GM12878 (cell line): ENCODE measurements around the gene AXIN1. TPM values are rescaled to one million over a fixed set of nuclear protein-coding genes. Genes with fewer than 3 reads are reported as not detected.
"Not testable (repeated sequence)": the region's sequence is repeated elsewhere in the genome, so short reads cannot be mapped to it uniquely, and the experiment has no call there.

Experiments used
- ATAC-seq: fragments of 200-7000 bp; cut with Tn5 transposase; 3 replicates; pipeline ENCODE4 v1.9.1; 2020; ENCODE audit warnings: mild to moderate bottlenecking, moderate library complexity
- BruUV-seq: library from RNA; stranded (reverse); fragments of 400-500 nt; replicated peaks from 2 replicates; lab custom pipeline; 2021; lab: Mats Ljungman, UMichigan
- CTCF ChIA-PET: fragments of 300-600 bp; sonication (Branson Sonifier 250); formaldehyde crosslinking; extraction: SDS; loops from one replicate; lab custom pipeline; 2021; ENCODE audit warnings: inconsistent platforms; lab: Yijun Ruan, JAX
- POLR2A ChIA-PET: fragments of 350-600 bp; formaldehyde crosslinking; extraction: SDS; loops from one replicate; lab custom pipeline; 2021; ENCODE audit warnings: inconsistent platforms; lab: Charles Lee
- RAD21 ChIA-PET: fragments of 300-600 bp; sonication (Branson Sonifier 250); formaldehyde crosslinking; loops from one replicate; lab custom pipeline; 2023; ENCODE audit warnings: antibody characterized with exemption; ENCODE audit not compliant: unreplicated experiment; lab: Charles Lee
- SMC1A ChIA-PET: fragments of 300-600 bp; sonication (Branson Sonifier 250); formaldehyde crosslinking; loops from one replicate; lab custom pipeline; 2023; ENCODE audit not compliant: unreplicated experiment, uncharacterized antibody; lab: Charles Lee
- DNase-seq: peaks from one replicate; pipeline ENCODE4 v3.0.0-alpha.2; 2011; ENCODE audit warnings: low read depth, low spot score
- FAIRE-seq: peaks from 3 replicates; lab custom pipeline; 2011; peaks lifted over from hg19 to GRCh38; lab: Jason Lieb, UNC
- H2AFZ ChIP-seq: 2 replicates; pipeline ENCODE4 v1.6.0; 2011; ENCODE audit warnings: low read depth, low read length, control low read depth; ENCODE audit not compliant: control insufficient read depth
- H3K27ac ChIP-seq: 2 replicates; pipeline ENCODE4 v1.5.1; 2011; ENCODE audit warnings: control low read depth; ENCODE audit not compliant: control insufficient read depth, insufficient read depth
- H3K27me3 ChIP-seq, 2 experiments: replicated peaks in 1 of 2; 2 replicates each; pipeline versions ENCODE4 v1.6.0 to v1.6.1; 2011; ENCODE audit warnings: low read length in 1 of 2; ENCODE audit not compliant: control insufficient read depth in 2 of 2, insufficient read depth in 2 of 2
- H3K36me3 ChIP-seq, 2 experiments: 2 replicates each; pipeline ENCODE4 v1.5.1; 2011; ENCODE audit warnings: low read length in 1 of 2; ENCODE audit not compliant: control insufficient read depth in 2 of 2, insufficient read depth in 2 of 2
- H3K4me1 ChIP-seq: 2 replicates; pipeline ENCODE4 v1.6.1; 2011; ENCODE audit warnings: mild to moderate bottlenecking, low read length, moderate library complexity, mixed read lengths; ENCODE audit not compliant: control insufficient read depth, insufficient read depth
- H3K4me2 ChIP-seq: 2 replicates; pipeline ENCODE4 v1.6.0; 2011; ENCODE audit warnings: control low read depth; ENCODE audit not compliant: control insufficient read depth, insufficient read depth
- H3K4me3 ChIP-seq: fragments of 200-600 bp; sonication (generic); 2 replicates; pipeline ENCODE4 v1.5.1; 2016
- H3K79me2 ChIP-seq: 2 replicates; pipeline ENCODE4 v1.6.0; 2011; ENCODE audit warnings: low read length; ENCODE audit not compliant: control insufficient read depth, insufficient read depth
- H3K9ac ChIP-seq: 2 replicates; pipeline ENCODE4 v1.8.0; 2011; ENCODE audit warnings: low read length, control low read depth, mixed read lengths; ENCODE audit not compliant: control insufficient read depth, insufficient read depth
- H3K9me3 ChIP-seq: replicated peaks from 3 replicates; pipeline ENCODE4 v1.5.1; 2011; ENCODE audit warnings: mild to moderate bottlenecking, low read length; ENCODE audit not compliant: control insufficient read depth, insufficient read depth
- H4K20me1 ChIP-seq: 2 replicates; pipeline ENCODE4 v1.6.0; 2011; ENCODE audit not compliant: control insufficient read depth, insufficient read depth
- CREB1 ChIP-seq: IDR thresholded peaks from 2 replicates; pipeline ENCODE4 v1.6.1; 2012; ENCODE audit warnings: low read depth, mild to moderate bottlenecking, inconsistent platforms
- EP300 ChIP-seq, 2 experiments: fragments of 150-350 bp in 1 of 2; IDR thresholded peaks; 2 replicates each; pipeline ENCODE4 v1.6.1; 2011 to 2012; ENCODE audit warnings: low read depth in 2 of 2, low read length in 2 of 2, borderline replicate concordance in 1 of 2, improper control_type of control experiment in 1 of 2, inconsistent platforms in 1 of 2; ENCODE audit not compliant: control insufficient read depth in 1 of 2
- FOXK2 ChIP-seq: fragments of 450-650 bp; IDR thresholded peaks from 2 replicates; pipeline ENCODE4 v1.6.1; 2017; ENCODE audit warnings: mild to moderate bottlenecking, moderate library complexity
- GABPA ChIP-seq: IDR thresholded peaks from 2 replicates; pipeline ENCODE4 v1.6.1; 2014; ENCODE audit warnings: antibody characterized with exemption, low read depth, mild to moderate bottlenecking, inconsistent platforms
- IKZF1 ChIP-seq: fragments of 450-650 bp; conservative IDR thresholded peaks from 2 replicates; pipeline ENCODE4 v1.6.1; 2017; ENCODE audit warnings: antibody characterized with exemption, mild to moderate bottlenecking
- KDM1A ChIP-seq: fragments of 200-600 bp; sonication (generic); IDR thresholded peaks from 2 replicates; pipeline ENCODE4 v1.6.1; 2016; ENCODE audit warnings: borderline replicate concordance
- MEF2B ChIP-seq: fragments of 450-650 bp; IDR thresholded peaks from 2 replicates; pipeline ENCODE4 v1.6.1; 2018; ENCODE audit warnings: mild to moderate bottlenecking, moderate library complexity; ENCODE audit not compliant: partially characterized antibody, poor library complexity, severe bottlenecking
- RFX5 ChIP-seq: IDR thresholded peaks from 2 replicates; pipeline ENCODE4 v1.6.1; 2011; ENCODE audit warnings: low read depth, low read length, improper control_type of control experiment
- SIN3A ChIP-seq: IDR thresholded peaks from 2 replicates; pipeline ENCODE4 v1.6.1; 2012; ENCODE audit warnings: low read depth, low read length, improper control_type of control experiment
- SP1 ChIP-seq: IDR thresholded peaks from one replicate; pipeline ENCODE4 v1.6.1; 2011; ENCODE audit warnings: low read depth, low read length
- YY1 ChIP-seq: IDR thresholded peaks from 2 replicates; pipeline ENCODE4 v1.6.1; 2011; ENCODE audit warnings: low read depth, mild to moderate bottlenecking, low read length
- WGBS: methylation state at CpG from one replicate; pipeline ENCODE4 v1.1.6; 2016; ENCODE audit warnings: low lambda C conversion rate; ENCODE audit not compliant: insufficient replicate concordance, insufficient coverage; ENCODE audit errors: missing lambda C conversion rate; 5-methylcytosine and 5-hydroxymethylcytosine counted together
- in situ Hi-C: fragments of 300-500 bp; cut with MboI; formaldehyde crosslinking; loops from 9 replicates; pipeline ENCODE4 v1.14.3; 2018; ENCODE audit warnings: mixed read lengths
- intact Hi-C: fragments of 100-400 bp; cut with micrococcal nuclease; formaldehyde crosslinking; loops from one replicate; pipeline ENCODE4 v1.14.2; 2022; ENCODE audit not compliant: unreplicated experiment
- polyA plus RNA-seq, 11 experiments: library from polyadenylated mRNA; depleted of rRNA in 4 of 11; unstranded in 6 of 11; stranded (reverse) in 5 of 11; fragments of >200 nt; fragmentation: Nextera tagmentation in 4 of 11; fragmentation: Illumina TruSeq in 1 of 11; extraction: Ambion mirVana in 4 of 11; extraction: Trizol in 1 of 11; gene quantifications; 1 replicate in 1 of 11; 2 replicates in 10 of 11; pipeline versions ENCODE4 v1.2.1 to v1.2.3, GENCODE V29; 2011 to 2016; ENCODE audit warnings: inconsistent platforms in 2 of 11, missing spikeins in 2 of 11, low read depth in 1 of 11
- total RNA-seq, 4 experiments: library from RNA; depleted of rRNA in 3 of 4; stranded (reverse); fragments of >200 nt in 3 of 4; fragmentation: Illumina TruSeq in 1 of 4; extraction: Trizol in 1 of 4; gene quantifications; 2 replicates each; pipeline versions ENCODE4 v1.2.1 to v1.2.3, GENCODE V29; 2013 to 2021

The AXIN1 gene
- total and polyA plus RNA-seq, 10 of the 15 experiments (the other 5 are each of a cell fraction or from before 2014, with no cell fraction given): 0.26 to 27.1 (median 7.7) TPM

GRCh38 chr16:333406-334094 is 19.0 kb downstream of the AXIN1 start:
- peaks cover 23% of the 10 kb centered on the region for H3K79me2 ChIP-seq
- DNase-seq: no peak

GRCh38 chr16:331181-331814 is 21.2 kb downstream of the AXIN1 start:
- H4K20me1 ChIP-seq, intact Hi-C loops, RAD21 ChIA-PET, H3K9me3 ChIP-seq, POLR2A ChIA-PET, H3K36me3 ChIP-seq, H3K9ac ChIP-seq, in situ Hi-C loops, H3K4me1 ChIP-seq, H3K4me2 ChIP-seq, H2AFZ ChIP-seq, H3K27me3 ChIP-seq, H3K27ac ChIP-seq, H3K4me3 ChIP-seq, SMC1A ChIA-PET, DNase-seq, ATAC-seq, BruUV-seq: not testable (repeated sequence)
- FAIRE-seq: peak; percentile 27
- CTCF ChIA-PET: interaction anchor here (1.0 kb wide), 2 partner anchors 19 to 225 kb away, joined by 3 to 4 read pairs; no protein-coding TSS in a partner anchor
- H3K79me2 ChIP-seq: peaks cover 27% of the 10 kb centered on the region
- WGBS: 79% methylated on average over 6 of the region's 6 CpGs

More at GRCh38 chr16:333406-334094, 19.0 kb downstream of the AXIN1 start:
- Histone ChIP-seq H4K20me1 (no peaks in the 10 kb centered on the region), H3K4me2 (no peak overlapping the region), H2AFZ (no peak overlapping the region), H3K4me1 (no peaks in the 10 kb centered on the region), H3K9me3 (no peaks in the 10 kb centered on the region), H3K9ac (no peak overlapping the region), H3K27ac (no peak overlapping the region), H3K36me3 (no peaks in the 10 kb centered on the region; a peak in 1 of 4 replicates), H3K4me3 (no peak overlapping the region), H3K27me3 (no peaks in the 10 kb centered on the region)
- intact Hi-C loops: no loop called here
- RAD21 ChIA-PET: no interaction called here
- in situ Hi-C loops: no loop called here
- POLR2A ChIA-PET: no interaction called here
- FAIRE-seq (no peak), ATAC-seq (no peak)
- TF ChIP-seq SP1 (no peak), GABPA (no peak), CREB1 (no peak), RFX5 (no peak), KDM1A (no peak), FOXK2 (no peak), IKZF1 (no peak), SIN3A (no peak), YY1 (no peak), MEF2B (no peak), EP300 (IDR thresholded peaks at IDR 0.05; ENCODE audit: borderline replicate concordance in 1 of 2, control insufficient read depth in 1 of 2, low read depth in 2 of 2, low read length in 2 of 2) (no peak)
- CTCF ChIA-PET: no interaction called here
- over 99% methylated on average over 5 of the region's 6 CpGs for WGBS
- SMC1A ChIA-PET: no interaction called here
- no TSS peak for BruUV-seq
